ENCODE results near the gene PRPF38B. TPM values are rescaled to one million over a fixed set of nuclear protein-coding genes. Genes with fewer than 3 reads are reported as not detected.
A peak's percentile ranks its signal among the peaks of the same experiment; 100 is the strongest.

The PRPF38B gene
- total RNA-seq, 4 donors from 2014 or later: 25.0 to 41.0 (median 29.8) TPM

GRCh38 chr1:108750476-108751181, 58.5 kb downstream of the PRPF38B start:
- DNase-seq: peak; percentile 7 to 17
- no peak for TF ChIP-seq POLR2A (IDR thresholded peaks at IDR 0.05)
- TF ChIP-seq CTCF (IDR thresholded peaks at IDR 0.05): no peak
- WGBS, 2 donors: 42 to 60% methylated on average over 1 of the region's 1 CpG
- H3K27me3 ChIP-seq: no peaks in the 10 kb centered on the region
- H3K4me1 ChIP-seq: peaks cover 16 to 23% of the 10 kb centered on the region in 2 donors
- H3K9me3 ChIP-seq: no peaks in the 10 kb centered on the region
- intact Hi-C loops (cut with DNase I): no loop called here
- H3K27ac ChIP-seq: peak overlapping the region; percentile 32 to 71 (median 53)
- H3K4me3 ChIP-seq (replicated peaks in 1 of 3): no peak overlapping the region
- H3K36me3 ChIP-seq: peaks cover 7 to 9% of the 10 kb centered on the region in 2 donors

Other genes with a start within 250 kb of the PRPF38B start
- gene NBPF6, start 242.0 kb upstream of the PRPF38B start, total RNA-seq: not detected
- 10 to 100 TPM in 1 of 4 donors, 1 to 10 TPM in 3; 7.4 to 11.8 (median 8.2) TPM for gene EEIG2, start 132.2 kb upstream of the PRPF38B start, total RNA-seq
- gene HENMT1, start 31.2 kb upstream of the PRPF38B start, total RNA-seq: 1 to 10 TPM; 1.5 to 7.3 (median 3.2) TPM
- not detected for gene FNDC7, start 20.6 kb downstream of the PRPF38B start, total RNA-seq
- gene STXBP3, start 54.4 kb downstream of the PRPF38B start, total RNA-seq: 100 to 1,000 TPM in 3 of 4 donors, 10 to 100 TPM in 1; 82.6 to 223 (median 100) TPM
- gene AKNAD1, start 164.8 kb downstream of the PRPF38B start, total RNA-seq: 1 to 10 TPM in 1 of 4 donors, not detected in 3; 6.2 TPM
- gene GPSM2, start 184.7 kb downstream of the PRPF38B start, total RNA-seq: 10 to 100 TPM in 1 of 4 donors, 1 to 10 TPM in 3; 1.3 to 15.5 (median 6.1) TPM

Measured in thyroid gland (tissue), 4 donors.